Islet precursor cell (in vitro differentiated cells): ENCODE results near the gene SUSD3.

Source experiments
- DNase-seq: peaks from one replicate; pipeline ENCODE4 v3.0.0-alpha.2; 2018

SUSD3 gene

DNA sequence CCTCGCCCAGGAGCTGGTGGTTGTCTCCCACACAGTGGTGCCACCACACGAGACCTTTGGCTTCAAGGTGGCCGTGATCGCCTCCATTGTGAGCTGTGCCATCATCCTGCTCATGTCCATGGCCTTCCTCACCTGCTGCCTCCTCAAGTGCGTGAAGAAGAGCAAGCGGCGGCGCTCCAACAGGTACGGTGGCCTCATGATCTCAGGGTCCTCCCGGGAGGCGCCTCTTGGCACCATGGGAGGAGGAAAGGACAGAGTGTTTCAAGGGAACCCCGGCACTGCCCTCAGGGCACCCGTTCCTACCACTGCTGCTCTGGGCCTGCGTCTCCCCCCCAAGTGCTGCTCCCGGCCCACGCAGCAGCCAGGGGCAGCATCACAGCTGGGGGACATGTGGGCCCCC is 19.3 kb downstream of the SUSD3 start:
- no peak for DNase-seq

- peak; percentile 29 for DNase-seq
Observed at GRCh38 chr9:93079371-93079770, 20.9 kb downstream of the SUSD3 start.

GRCh38 chr9:93080406-93080805 is 21.9 kb downstream of the SUSD3 start:
- peak; percentile 41 for DNase-seq

DNA sequence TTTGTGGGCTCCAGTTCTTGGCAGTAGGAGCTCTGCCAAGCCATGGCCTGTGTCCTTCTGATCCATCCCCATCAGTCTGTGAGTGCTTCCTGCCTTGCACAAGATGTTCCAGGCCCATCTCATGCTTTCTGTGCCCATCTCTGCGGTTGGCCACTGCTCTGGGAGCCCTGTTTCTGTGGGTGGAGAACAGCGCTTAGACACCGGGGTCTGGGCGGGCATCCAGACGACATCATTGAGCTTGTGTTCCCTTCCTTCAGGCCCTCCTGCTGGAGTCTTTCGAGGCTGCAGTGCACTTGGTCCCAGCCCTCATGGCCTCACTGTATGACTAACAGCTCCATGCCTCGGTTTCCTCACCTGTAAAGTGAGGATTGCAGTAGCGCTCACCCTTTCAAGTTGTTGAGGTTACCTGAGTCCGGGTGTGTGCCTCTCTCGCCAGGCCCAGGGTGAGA is 22.6 kb downstream of the SUSD3 start:
- peak; percentile 37 for DNase-seq

- DNase-seq: peak; percentile 26
Observed at GRCh38 chr9:93081931-93082330, 23.4 kb downstream of the SUSD3 start.

DNA sequence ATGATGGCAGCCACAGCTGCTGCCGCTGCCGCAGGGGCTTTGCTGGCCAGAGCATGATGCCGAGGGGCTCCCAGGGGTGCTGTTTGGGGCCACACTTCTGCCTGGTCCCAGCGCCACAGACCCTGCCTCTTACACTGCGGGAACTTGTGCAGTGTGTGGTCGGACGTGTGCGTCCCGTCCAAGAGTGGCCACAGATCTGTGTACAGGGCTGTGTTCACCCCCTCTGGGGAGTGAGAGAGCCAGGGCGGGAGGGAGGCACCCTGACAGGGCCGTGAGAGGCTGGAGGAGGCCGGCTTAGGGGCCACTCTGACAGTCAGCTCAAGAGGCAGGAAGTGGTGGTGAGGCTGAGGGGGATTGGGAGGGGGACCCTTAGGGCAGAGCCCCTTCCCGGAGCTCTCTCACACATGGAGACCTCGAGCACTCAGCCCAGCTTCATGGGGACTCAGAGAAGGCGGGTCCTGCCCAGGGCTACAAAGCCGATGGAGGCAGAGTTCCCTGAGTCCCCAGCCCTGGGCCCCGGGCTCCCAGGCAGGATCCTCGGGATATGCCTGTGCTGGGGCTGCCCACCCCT is 24.4 kb downstream of the SUSD3 start:
- peak; percentile 52 for DNase-seq

DNA sequence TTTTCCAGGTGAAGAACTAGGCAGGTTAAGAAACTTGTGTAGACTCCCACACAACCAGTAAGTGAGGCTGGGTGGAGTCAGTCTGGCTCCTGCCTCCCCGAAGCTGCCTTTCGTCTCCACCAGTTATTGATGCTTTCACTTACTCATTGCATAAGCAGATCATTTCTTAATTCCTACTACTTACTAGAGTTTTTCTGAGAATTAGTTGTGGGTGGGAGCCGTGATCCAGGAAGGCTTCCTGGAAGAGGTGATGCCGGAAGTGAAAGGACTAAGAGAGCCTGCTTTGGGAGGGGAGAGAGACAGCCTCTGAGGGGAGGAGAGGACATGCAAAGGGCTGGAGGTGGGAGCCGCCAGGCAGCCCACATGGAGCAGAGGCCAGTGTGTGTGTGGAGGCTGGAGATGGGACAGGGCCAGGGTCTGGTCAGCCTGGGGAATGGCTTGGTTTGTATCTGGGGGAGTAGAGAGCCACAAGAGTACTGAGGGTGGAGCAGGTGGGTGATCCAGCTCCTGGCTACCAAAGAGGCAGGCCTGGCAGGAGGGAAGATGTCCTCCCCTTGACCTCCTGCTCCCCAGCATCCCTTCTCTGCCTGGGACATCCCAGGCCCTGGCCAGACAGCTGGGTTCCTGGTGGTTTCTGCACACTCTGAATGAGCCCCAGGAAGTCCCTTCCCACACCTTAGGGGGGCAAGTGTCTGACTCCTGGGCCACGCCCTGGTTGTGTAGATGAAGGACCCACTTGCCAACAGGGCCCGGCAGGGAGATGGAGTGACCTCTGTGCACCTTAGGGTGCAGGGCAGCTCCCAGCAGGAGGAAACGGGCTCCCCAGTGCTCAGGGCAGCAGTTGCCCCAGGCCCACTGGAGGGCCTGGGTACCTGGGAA is 25.3 kb downstream of the SUSD3 start:
- peak; percentile 41 for DNase-seq

GRCh38 chr9:93084471-93084881 is 26.0 kb downstream of the SUSD3 start:
- no peak for DNase-seq

DNA sequence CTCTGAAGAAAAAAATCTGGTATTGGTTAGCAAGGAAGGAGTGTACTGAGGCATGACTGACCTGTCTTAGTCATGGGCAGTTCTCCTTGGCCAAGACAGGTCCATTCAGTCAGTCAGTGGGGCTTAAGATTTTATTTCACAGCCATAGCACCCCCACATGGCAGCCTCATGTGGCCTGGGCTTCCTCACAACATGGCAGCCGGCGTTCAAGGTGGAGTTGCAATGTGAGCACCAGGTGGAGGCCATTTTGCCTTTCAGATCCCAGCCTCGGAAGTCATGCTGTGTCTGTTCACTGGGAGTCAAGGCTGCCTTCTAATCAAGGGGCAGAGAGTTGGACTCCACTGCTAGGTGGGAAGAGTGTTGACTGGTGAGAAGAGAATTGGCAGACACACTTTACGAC is 27.2 kb downstream of the SUSD3 start:
- DNase-seq: peak; percentile 18

- DNase-seq: peak; percentile 24
Observed at GRCh38 chr9:93086447-93087224, 28.1 kb downstream of the SUSD3 start.

- DNase-seq: peak; percentile 17
Observed at GRCh38 chr9:93087971-93088655, 29.6 kb downstream of the SUSD3 start.

DNA sequence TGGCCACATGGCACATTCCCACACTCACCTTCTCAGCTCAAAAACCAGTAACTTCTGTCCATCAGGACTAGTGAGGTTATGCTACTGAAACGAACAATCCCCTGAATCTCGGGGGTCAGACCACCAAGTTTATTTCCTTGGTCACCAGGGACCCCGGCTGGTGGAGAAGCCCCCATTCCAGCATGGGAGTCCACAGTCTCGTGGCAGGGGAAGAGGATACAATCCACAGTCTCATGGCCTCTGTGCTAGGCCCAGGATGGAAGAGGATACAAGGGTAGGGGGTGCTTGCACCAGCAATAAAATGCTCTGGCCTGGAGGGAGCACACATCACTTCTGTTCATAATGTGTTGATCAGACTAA is 30.1 kb downstream of the SUSD3 start:
- no peak for DNase-seq

DNA sequence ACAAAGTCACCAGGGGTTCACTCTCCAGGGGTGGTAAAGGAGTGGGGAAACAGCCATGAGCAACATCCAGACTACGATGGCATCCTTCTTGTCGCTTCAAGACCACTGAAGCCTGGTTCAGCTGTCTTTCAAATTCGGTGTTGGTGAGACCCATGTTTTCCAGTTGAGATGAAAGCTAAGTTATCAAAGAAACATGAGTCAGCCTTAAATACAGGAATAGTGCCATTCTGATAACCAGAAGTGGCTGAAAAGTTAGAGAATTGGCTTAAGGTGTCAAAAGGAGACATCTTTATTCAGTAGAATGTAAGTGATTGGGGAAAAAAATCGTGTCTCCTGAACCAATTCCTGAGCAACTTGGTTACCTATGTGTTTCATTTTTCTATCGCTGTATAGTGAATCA is 30.5 kb downstream of the SUSD3 start:
- no peak for DNase-seq

GRCh38 chr9:93089481-93089991 is 31.0 kb downstream of the SUSD3 start:
- peak; percentile 24 for DNase-seq

DNA sequence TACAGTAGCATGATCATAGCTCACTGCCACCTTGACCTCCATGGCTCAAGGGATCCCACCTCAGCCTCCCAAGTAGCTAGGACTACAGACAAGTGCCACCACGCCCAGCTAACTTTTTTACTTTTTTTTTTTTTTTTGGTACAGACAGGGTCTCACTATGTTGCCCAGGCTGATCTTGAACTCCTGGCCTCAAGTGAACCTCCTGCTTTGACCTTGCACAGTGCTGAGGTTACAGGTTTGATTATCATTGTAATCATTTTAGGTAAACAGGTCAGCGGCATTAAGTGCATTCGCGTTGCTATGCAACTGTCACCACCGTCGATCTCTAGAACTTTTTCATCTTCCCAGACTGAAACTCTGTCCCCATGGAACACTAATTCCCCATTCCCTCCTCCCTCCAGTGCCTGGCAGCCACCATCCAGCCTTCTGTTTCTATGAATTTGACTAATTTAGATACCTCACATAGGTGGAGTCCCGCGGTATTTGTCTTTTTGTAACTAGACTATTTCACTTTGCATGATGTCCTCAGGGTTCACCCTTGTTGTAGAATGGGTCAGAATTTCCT is 31.7 kb downstream of the SUSD3 start:
- peak; percentile 27 for DNase-seq

- no peak for DNase-seq
Observed at GRCh38 chr9:93091056-93091452, 32.6 kb downstream of the SUSD3 start.

GRCh38 chr9:93091453-93092081 is 33.1 kb downstream of the SUSD3 start:
- peak; percentile 66 for DNase-seq

- peak; percentile 35 for DNase-seq
Observed at GRCh38 chr9:93092251-93092991, 33.9 kb downstream of the SUSD3 start.

DNA sequence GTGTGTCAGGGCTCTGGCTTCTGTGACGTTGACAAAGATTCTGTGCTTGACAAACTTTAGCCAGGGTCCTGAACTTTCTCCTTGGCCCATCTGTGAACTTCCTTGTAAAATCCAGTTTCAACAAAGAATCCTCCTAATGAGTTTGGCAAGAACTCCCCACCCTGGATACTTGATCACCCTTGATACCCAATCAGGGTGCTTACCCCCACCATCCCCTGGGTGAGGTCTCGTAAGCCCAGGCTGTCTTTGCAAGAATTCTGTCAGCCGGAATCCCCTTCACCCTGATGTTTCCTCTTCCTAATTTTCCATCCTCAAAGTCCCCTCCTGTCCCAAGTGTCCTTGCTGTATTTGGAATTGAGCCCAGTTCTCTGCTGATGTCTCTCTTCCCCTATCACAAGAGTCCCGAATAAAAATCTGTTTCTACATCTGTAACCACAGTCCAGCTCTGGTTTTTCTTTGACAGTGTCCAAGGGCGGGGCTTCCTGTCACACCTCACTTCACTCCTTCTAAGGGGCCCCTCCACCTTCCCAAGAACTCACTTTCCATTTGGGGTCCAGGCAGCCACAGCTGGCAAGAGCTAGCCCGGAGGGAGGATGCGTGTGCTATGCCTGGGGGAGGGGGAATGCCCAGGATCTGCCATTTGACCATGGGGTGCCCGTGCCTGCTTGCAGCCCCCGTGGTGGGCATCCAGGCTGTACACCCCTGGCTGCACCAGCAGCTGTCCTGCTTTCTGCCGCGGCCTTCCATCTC is 34.8 kb downstream of the SUSD3 start:
- peak; percentile 37 for DNase-seq

DNA sequence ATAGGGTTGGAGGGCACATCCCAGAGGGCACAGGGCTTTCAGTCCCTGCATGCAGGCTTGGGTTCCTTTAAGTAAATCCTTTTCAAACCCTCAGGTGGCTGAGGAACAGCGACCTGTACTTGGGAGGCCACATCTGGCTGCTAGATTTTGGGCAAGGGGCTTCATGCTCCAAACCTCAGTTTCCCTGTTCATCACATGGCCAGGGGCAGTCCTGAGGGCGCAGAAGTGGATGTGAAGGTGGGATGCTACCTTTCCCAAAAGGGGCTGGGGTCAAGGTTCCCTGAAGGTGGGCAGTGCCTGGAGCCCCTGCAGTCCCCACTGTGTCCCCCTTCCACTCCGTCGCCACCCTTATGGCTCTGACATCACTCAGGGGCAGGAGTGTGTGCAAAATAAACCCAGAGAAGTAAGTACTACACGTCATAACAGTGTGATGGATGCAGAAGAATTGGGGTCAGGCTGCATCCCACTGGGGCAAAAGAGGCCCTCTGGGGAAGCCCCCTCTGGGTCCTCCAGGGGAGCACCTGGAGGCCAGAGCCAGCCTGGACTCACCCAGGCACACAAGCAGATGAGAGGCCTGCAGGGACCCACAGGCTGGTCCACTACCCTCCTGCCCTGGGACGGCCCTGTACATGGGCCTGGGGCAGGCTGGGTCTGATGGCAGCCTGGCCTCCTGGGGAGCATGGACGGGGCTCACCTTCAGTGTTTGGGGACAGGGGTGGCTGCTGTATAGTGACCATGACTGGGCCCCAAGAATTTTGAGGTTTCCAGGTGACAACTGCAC is 35.6 kb downstream of the SUSD3 start:
- peak; percentile 37 for DNase-seq
